SK-MEL-5 (cell line): Measurements from ENCODE around the gene CLDN11. TPM values are rescaled to one million over a fixed set of nuclear protein-coding genes. Genes with fewer than 3 reads are reported as not detected.

ENCODE experiments used
- DNase-seq: peaks from one replicate; pipeline ENCODE4 v3.0.0-alpha.2; 2016; ENCODE audit warnings: low read depth, low spot score
- in situ Hi-C: cut with HindIII; loops from 2 replicates; pipeline ENCODE4 v1.10.0; 2016; ENCODE audit warnings: low sequenced_read_pairs, high pct_unique_total_duplicates, low pct_unique_long_range_greater_than_20kb
- total RNA-seq: library from RNA; depleted of rRNA; stranded (reverse); fragments of >200 nt; shearing (Covaris generic); gene quantifications from 2 replicates; pipeline ENCODE4 v1.2.3, GENCODE V29; 2014

The CLDN11 gene
- total RNA-seq, 1 experiment from 2014 or later = not detected

GRCh38 chr3:170423001-170423615 is 4.4 kb downstream of the CLDN11 start:
- no peak for DNase-seq
- in situ Hi-C loops = loop anchor here (10.0 kb wide), 1 partner anchor 392 kb away; no protein-coding TSS in a partner anchor

GRCh38 chr3:170424879-170425278 is 6.2 kb downstream of the CLDN11 start:
- in situ Hi-C loops = loop anchor here (10.0 kb wide), 1 partner anchor 390 kb away; no protein-coding TSS in a partner anchor
- no peak for DNase-seq

- in situ Hi-C loops = loop anchor here (10.0 kb wide), 1 partner anchor 389 kb away; no protein-coding TSS in a partner anchor
- peak; percentile 81 for DNase-seq
Measured at GRCh38 chr3:170425491-170426239, 7.0 kb downstream of the CLDN11 start.

DNA sequence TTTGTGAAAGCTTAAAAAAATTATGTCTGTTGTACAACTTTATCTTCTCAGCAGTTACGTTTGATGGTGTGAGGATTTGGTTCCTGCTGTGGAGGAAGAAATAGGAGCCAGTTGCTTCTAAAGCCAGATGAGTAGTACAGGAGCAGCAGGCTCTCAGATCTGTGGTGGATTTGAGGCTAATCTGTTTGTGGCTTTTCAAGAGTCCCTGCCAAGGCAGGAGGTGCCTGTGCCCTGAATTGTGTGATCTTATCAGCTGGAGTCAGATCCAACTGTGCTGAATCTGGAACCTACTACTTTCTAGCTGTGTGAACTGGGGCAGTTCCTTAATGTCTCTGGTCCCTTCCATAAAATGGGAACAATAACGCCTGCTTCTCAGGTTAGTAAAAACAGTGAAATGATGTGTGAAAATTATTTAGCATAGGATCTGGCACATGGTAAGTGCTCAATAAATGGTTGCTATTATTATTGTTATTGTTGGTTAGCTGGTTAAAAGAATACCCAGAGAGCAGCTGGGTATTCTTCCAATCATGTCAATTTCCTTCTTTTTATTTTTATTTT is 7.7 kb downstream of the CLDN11 start:
- DNase-seq = no peak
- in situ Hi-C loops = loop anchor here (10.0 kb wide), 1 partner anchor 388 kb away; no protein-coding TSS in a partner anchor

DNA sequence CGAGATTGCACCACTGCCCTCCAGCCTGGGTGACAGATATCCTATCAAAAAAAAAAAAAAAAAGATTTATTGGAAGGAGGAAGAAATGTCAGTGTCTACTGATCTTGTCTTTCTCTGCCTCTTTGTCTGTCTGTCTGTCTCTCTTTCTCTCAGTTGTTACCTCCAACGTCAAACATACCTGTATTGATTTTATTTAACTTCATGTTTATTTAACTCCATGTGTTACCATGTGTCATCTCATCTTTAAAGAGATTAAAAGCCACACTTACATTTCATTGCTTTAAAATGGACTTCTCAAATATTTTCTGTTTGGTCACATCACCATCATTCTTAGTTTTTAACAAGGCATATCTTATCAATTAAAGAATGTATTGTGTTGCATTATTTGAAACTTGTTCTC is 9.4 kb downstream of the CLDN11 start:
- DNase-seq = no peak
- in situ Hi-C loops = loop anchor here (10.0 kb wide), 1 partner anchor 387 kb away; no protein-coding TSS in a partner anchor

GRCh38 chr3:170429050-170429449 is 10.4 kb downstream of the CLDN11 start:
- peak; percentile 28 for DNase-seq
- in situ Hi-C loops = loop anchor here (10.0 kb wide), 1 partner anchor 386 kb away; no protein-coding TSS in a partner anchor

DNA sequence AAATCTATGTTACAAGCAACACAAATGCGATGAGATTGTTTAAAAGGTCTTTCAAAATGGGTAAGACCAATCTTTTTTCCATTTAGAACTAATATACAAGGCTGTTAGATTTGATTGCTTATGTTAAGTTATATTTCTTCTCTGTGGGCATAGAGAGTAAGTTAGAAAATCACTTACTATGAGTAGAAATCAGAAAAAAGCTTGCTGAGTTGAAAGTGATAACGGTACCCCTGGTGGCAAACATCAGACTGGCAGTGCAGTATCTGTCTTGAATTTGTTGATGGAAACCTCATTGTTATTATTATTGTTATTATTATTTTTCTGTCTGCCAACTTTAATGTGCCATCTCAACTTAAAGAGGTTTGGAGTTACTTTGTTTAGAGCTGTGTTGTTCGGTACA is 12.4 kb downstream of the CLDN11 start:
- DNase-seq = no peak
- in situ Hi-C loops = no loop called here

DNA sequence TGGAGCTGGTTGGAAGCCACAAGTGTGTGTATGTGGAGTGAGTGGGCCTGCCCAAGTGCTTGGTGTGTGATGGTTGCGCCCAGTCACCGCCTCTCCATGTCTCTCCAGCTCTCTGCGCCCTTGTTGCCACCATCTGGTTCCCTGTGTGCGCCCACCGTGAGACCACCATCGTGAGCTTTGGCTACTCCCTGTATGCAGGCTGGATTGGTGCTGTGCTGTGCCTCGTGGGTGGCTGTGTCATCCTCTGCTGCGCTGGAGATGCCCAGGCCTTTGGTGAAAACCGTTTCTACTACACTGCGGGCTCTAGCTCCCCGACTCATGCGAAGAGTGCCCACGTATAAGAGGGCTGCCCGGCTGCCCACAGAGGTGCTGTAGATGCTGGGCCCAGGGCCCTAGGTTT is 13.7 kb downstream of the CLDN11 start:
- in situ Hi-C loops = no loop called here
- DNase-seq = no peak

DNA sequence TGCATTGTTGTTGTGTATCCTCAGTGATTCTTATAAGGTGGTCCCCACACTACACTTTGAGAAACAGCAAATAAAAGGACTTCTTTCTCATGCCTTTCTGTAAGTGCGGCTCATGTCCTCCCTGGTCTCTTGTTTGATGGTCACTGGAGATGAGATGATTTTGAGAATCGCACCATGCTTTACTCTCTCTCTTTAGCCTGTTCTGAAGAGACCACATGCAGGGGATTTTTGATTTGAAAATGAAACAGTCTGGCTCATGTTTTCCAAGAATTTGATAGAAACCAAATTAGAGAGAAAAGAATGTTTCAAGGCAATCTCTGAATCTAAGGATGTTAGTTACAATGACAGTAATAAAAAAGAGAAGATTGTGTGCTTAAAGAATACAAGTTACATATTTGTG is 18.0 kb downstream of the CLDN11 start:
- DNase-seq = no peak
- in situ Hi-C loops = no loop called here

- in situ Hi-C loops = no loop called here
- DNase-seq = no peak
Measured at GRCh38 chr3:170437176-170437575, 18.5 kb downstream of the CLDN11 start.

DNA sequence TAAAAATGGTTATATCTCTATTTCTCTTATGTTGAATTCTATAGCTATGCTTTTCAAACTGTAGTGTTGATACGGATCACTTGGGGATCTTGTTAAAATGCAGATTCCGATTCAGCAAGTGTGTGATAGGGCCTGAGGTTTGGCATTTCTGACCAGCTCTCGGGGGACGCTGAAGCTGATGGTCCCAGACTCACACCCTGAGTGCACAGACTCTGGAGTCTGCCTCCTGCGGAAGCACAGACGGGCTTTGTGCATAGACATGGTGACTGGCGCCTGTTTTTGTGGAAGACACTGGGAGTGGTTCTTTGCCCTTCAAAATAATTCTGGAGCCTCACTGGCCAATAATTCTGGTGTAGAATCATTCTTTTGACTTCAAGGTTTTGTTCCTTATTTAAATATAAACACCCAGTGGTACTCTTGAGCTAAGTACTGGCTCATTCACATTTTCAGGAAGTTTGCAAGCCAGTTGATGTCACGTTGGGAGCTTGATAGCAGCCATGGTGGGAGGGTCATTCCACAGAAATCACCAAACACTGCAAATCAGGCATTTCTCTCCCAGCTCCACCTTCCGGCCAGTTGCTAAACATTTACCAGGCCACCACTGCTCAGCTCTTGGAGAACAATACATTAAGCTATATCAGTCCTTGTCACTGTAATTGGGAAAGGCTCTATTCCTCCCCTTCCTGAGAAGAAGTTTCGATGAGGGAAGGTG is 19.2 kb downstream of the CLDN11 start:
- peak; percentile 53 for DNase-seq
- in situ Hi-C loops = no loop called here

DNA sequence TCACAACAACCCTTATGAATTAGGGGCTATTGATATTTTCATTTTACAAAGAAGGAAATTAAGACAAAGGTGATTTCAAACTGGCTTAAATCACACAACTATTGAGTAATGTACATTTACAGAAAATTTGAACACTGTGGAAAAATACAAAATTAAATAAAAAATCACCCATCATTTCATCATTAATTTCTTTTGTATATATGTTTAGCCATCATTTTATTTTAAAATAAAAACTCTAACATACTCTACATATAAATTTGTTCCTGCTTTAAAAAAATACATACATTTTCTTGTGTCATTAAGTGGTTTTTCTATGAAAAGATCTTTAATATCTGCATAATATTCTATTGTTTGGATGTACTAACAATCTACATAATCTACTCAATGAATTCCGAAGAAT is 20.2 kb downstream of the CLDN11 start:
- in situ Hi-C loops = no loop called here
- no peak for DNase-seq

GRCh38 chr3:170440344-170440743 is 21.7 kb downstream of the CLDN11 start:
- in situ Hi-C loops = no loop called here
- no peak for DNase-seq

DNA sequence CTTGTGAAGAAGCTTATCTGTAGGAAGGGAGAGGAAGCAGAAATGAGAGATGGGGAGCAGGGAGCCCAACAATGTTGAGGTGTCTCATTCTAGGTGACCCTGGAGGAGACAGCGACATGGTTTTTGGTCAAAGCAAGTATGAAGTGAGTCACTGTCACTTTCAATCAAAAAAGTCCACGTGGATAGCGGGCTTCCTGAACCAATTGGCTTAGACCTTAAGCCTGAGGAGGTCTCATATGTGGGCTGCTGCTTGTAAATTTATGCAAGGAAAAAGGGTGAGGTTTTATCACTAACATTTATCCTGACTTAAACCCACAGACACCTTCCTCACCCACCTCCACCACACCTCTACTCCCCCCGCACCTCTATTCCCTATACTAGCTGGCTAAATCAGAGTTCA is 22.7 kb downstream of the CLDN11 start:
- DNase-seq = no peak
- in situ Hi-C loops = no loop called here

DNA sequence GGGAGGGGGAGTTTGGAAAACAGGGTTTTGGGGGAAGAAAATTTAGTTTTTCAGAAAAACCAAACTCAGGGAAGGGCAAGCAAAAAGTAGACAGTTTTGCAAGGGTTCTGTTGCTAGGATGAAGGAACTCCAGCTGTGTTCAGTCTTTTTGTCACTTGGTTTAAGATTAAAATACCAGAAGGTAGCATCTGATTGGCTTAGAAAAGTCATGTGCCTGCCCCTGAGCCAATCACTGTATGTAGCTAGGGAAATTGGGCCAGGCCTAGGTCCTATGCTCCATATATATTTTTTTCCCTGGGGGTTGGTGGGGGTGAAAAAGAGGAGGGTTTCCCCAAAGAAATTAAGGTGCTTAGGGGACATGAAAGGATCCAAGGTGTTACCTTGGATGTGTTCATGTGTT is 24.3 kb downstream of the CLDN11 start:
- in situ Hi-C loops = no loop called here
- DNase-seq = no peak

GRCh38 chr3:170443457-170443856 is 24.8 kb downstream of the CLDN11 start:
- DNase-seq = no peak
- in situ Hi-C loops = no loop called here

DNA sequence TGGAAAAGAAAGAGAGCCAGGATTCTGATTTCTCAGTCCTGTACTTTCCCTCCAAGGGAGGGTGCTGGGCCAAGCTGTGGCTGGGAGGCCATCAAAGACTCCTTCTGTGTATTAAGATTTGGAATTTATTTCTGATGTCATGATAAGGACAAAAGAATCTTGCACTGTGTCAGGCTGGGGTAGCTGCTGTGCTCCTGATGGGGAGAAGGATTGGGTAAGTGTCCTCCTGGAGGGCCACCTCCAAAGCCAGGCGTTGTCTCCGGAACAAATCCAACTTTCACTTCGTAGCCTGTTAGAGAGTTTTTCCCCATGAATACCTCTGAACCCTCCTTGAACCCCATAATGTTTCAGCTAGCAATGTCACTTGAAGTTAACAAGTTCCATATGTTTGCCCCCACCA is 29.9 kb downstream of the CLDN11 start:
- in situ Hi-C loops = no loop called here
- peak; percentile 18 for DNase-seq

GRCh38 chr3:170450039-170450438 is 31.4 kb downstream of the CLDN11 start:
- in situ Hi-C loops = no loop called here

More at GRCh38 chr3:170450039-170450438, 31.4 kb downstream of the CLDN11 start:
- no peak for DNase-seq
